Forelimb muscle (tissue), 1 donor: ENCODE measurements around the gene MYO1A. TPM values are rescaled to one million over a fixed set of nuclear protein-coding genes. Genes with fewer than 3 reads are reported as not detected.
"Not testable (repeated sequence)": the region's sequence is repeated elsewhere in the genome, so short reads cannot be mapped to it uniquely, and the experiment has no call there.

Source experiments
- DNase-seq: peaks from one replicate; pipeline ENCODE4 v3.0.0-alpha.2; 2013; ENCODE audit warnings: low read depth
- polyA plus RNA-seq: library from polyadenylated mRNA; unstranded; fragments of 120-200 nt; gene quantifications from one replicate; pipeline ENCODE4 v1.2.1, GENCODE V29; 2013; ENCODE audit not compliant: insufficient read length

MYO1A gene
- polyA plus RNA-seq, 1 donor, result 0.23 TPM

DNA sequence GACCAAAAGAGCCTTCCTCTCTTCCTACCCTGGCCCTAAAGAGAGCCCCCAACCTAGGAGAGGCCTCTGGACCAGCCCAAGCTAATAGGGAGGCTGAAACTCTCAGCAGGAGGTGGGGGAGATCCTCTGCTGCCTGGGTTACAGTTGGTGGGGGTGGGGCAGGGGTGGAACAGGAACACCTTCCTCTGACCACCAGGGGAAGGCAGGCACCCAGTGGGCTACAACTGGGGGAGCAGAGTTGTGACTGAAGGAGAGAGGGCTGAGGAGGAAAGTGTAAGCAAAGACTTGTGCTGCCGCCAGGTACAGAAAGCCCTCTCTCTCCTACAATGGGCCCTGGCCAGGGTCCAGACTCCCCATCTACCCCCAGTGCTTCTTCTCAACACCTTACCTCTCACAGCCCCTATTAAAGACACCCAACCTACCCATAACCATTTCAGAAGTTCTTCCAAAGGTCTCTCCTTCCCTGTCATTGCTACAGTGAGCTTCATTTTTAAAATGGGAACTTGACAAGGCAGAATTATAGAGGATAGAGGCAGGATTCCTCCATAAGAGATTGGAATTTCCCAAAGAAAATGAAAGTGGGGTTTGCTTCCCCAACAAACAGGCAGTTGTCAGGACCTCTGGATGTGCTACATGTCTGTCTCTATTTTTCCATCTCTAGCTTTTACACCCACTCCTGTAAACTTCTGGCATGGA is 1.4 kb downstream of the MYO1A start:
- DNase-seq, result no peak

DNA sequence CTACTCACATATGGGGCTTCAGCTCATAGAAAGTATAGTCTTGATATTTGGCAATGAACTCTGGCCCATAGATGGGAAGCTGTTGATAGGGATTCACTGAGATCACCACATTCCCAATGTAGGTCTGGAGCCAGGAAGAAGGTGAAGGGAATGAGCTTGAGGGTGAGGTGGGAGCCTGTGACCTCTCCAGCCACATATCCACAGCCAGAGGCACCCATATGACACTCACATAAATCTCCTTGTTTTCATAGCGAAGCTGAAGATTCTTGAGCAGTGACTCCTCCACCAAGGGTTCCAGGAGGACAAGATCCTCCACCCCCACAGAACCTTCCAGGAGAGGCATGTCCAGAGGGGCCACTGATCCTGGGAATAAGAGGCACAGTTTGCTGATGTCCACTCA is 1.9 kb downstream of the MYO1A start:
- no peak for DNase-seq

DNA sequence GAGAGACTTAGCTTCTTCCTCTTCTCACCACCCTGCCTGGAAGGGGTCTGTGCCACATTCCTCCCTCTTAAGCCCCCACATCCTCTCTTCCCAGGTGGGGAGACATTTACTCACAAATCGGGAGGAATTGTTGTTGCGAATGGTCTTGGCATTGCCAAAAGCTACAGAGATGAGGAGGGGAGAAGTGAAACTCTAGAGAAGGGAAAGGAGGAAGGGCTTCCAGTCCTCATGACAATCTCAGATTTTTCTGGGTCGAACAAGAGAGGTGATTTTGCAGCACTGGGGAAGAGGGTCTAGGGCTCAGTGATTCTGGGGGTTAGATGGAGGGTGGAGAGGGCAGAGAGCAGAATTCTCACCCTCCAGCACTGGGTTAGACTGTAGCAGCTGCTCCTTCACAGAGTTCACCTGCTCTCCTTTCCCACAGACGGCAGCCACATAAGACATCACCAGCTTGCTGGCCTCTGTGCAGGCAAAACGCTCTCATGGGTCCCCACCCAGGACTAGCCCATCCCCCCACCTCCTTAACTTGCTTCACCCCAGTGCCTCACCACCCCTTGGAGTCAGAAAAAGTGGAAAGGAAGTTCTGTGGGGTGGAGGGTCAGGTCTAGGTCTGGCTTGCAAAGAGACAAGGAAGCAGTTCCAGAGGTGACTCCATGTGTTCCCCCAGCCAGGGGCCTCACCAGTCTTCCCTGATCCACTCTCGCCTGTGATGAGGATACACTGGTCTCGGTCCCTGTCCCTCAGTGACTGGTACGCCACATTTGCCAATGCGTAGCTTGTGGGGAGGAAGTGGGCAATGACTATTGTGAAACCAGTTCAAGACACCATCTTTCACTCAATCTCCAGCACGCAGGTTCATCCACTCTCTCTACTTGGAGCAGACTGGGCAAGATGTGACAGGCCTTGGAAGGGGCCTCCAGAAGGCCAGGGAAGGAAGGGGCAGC is 2.7 kb downstream of the MYO1A start:
- no peak for DNase-seq

DNA sequence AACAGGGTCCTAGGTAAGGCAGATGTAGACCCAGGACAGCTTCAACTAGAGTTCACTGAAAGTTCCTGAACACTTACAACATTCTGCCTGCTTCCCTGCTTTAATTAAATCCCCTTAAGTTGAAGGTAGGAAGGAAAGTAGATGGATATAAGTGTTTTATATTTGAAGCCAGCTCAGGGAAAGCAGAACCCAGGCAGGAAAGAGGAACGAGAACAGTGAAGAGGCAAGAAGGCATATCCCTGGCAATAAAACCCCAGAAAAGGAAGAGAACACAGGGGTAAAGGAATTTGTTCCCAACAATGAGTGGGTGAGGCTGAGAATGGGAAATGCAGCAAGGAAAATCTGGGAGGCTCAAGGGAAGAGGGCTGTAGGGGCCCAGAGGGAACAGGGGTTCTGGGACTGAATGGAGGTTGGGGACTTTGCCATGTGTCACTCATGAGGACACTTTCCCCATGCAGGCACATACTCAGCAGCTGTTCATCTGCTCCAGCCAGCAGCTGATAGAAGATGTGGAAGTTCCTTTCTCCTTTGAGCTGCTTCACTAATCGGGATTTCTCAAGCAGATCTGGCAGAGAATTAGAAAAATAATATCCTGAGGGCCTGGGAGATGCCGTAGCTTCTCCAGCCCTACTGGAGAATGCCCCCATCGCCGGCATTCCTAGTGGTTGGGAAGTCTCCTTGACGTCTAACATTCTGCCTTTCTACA is 3.7 kb downstream of the MYO1A start:
- DNase-seq, result no peak

DNA sequence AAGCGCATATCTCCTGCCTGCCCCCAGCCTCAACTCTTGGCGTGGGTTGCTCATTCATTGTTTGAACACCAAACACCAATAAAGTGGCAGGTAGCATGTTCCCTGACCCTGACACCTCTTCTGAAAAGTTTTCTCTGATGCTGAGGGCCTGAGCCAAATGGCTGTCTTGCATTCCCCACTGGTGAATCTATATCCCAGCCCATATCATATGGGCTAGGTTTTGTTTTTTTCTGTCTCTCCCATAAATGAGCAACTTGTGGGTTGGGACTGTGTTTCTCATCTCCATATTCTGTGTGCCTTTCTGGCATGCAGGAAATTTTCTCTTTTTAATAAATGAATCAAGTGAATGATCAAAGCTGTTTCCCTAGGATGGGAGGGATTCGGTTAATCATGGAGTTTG is 5.0 kb downstream of the MYO1A start:
- DNase-seq, result no peak

DNA sequence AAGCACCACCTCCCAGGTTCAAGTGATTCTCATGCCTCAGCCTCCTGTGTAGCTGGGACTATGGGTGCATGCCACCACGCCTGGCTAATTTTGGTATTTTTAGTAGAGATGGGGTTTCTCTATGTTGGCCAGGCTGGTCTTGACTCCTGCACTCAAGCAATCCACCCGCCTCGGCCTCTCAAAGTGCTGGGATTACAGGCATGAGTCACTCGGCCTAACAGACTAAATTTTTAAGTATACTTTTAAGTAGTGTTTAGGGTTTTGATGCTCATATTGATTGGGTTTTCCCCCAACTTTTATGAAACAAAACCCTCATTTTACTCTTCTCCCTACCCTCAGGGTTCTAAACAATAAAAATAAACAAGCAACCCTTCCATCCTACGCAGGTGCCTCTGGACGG is 5.5 kb downstream of the MYO1A start:
- DNase-seq, result no peak

DNA sequence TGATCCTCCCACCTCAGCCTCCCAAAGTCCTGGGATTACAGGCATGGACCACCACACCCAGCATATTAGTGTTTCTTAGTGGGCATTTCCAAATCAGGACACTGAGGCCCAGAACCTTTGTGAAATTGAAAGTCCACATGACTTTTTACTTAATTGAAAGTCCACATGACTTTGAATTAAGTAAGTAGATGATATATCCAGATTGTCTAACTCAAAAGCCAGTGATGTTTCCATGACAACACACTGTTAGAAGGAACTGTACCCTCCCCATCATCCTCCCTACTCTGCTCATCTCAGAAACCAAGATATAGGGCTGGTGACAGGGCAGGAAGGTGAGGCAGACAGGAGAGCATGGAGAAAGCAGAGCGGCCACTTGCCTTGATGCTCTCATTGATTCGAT is 7.2 kb downstream of the MYO1A start:
- DNase-seq, result no peak

DNA sequence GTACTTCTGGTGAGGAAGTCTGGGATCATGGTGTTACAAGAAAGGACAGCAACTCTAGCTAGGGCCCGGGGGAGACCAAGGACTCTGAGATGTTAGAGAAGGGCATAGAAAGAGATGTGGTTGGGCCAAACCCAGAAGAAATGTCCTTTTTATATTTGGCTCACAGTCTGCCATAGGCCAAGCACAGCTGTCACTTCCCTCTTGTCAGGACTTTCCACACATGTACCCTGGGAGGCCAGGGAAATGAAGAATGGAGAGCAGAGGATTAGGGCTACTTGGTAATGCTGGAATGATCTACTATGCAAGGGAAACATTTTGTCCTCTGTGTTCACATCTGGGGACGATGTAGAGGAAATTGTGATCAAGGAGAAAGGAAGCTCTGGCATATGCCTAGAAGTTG is 9.2 kb downstream of the MYO1A start:
- no peak for DNase-seq

DNA sequence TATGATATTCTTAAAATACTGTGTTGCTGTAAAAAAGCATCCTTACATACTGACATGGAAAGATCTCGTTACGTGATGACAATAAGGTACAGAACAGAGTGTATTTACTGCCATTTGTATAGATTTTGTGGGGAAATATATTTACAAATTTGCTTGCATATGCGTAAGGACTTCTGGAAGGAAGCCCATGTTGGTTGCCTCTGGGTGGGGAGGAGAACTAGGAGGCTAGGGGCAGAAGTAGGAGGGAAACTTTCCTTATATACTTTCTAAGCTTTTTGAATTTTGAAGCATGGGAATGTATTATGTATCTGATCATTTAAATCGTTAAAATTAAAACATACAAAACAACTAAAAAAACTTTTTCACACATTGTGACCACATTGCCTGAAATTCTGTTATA is 9.7 kb downstream of the MYO1A start:
- DNase-seq, result no peak

DNA sequence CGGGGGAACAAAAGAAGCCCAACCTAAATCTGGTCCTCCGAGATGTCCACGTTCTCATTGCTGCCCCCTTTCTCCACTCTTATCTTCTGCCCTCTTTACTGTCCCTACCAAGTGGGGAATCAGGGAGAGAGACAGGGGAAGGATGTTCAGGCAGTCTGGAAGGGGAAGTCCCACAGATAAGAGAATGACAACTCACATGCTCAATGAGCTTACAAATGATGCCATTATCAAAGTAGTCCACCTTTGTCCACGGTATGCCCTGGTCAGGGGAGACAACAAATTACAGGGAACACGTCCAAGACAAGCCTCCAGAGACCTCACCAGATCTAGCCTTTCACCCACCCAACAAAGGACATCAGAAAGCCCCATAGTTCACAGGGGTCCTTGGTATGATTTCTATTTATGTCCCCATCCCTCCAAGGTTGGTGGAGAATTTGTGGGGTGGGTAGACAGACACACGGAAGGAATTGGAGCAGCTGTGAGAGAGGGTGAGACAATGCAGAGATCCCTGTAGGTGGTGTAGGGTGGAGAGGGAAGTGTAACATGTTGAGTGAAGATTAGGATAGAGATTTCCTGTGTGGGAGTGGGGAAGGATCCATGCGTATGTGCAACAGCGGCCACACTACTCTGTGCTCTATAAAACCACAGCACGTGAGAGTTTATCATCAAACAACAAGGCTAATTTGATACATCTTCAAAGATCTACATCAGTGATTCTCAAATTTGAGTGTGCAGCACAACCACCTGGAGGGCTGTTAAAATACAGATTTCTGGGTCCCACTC is 10.7 kb downstream of the MYO1A start:
- DNase-seq, result no peak

DNA sequence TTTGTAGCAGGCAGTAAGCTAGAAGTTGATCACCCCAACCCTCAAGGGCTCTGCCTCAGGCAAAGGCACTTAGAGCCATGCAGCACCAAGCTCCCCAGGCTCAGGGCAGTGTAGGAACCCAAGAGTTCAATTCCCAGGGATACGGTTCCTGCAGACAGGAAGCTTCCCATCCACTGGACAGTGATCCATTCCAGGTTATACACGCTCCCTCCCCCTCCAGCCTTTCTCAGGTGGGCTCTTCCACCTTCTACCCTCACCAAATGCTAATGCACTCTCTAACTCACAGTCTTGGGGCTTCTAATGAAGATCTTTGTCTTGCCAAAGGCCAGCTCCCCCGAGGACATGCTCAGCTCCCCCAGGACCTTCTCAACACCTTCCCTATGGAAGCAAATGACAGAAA is 12.7 kb downstream of the MYO1A start:
- no peak for DNase-seq

DNA sequence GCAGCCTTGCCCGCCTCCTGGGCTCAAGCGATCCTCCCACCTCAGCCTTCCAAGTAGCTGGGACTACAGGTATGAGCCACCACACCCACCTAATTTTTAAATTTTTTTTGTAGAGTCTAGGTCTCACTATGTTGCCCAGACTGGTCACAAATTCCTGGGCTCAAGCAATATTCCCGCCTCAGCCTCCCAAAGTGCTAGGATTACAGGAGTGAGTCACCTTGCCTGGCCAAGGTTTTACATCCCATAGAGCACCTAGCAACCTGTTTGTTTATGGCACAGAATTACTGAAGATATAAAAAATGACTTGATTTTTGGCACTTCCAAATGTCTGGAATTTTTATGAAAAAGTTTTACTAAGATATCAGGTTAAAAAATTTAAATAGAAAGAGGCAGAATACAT is 16.5 kb downstream of the MYO1A start:
- DNase-seq, result no peak

DNA sequence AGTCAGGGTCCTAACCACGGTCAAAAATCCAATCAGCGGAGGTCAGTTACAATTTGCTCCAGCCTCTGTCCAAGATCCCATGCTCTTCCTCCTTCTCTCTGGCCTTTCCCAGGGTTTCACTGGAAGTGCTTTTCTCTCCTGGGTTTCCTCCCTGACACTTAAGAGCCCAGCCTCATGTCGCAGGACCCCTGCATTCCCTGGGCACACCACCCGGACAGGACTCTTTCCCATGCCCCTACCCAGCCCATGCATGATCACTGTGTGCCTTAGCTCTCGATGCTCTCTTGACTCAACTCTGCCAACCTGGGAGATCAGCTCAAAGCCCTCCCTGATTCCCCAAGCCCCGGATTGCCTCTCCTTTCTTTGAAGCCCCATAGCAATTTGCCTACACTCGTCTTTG is 18.1 kb downstream of the MYO1A start:
- no peak for DNase-seq

DNA sequence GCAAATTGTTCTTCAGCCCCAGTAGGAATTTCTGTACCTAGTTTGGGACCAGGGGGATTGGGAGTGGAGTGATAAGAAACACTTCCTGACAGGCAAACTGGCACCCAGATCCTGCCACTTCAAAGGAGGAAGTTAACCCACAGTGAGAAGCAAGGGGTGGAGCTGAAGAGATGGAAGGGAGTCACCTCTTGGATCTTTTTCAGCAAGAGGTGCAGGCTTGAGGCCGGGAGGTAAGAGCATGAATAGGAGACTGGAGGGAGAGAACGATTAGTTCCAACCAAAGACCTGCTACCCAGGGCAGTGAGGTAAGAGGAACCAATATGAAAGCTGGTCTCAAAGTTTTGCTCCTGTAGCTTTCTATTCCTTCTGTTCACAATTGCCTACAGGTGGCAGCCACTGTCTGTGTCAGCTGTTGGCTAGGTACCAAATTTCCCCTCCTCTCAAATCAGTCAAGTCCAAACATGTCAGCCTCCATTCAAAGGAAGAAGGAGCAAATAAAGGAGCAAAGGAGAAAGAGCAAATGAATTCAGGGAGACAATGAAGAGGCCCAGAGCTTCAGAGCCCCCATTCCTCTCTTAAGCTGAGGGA is 18.7 kb downstream of the MYO1A start:
- no peak for DNase-seq

DNA sequence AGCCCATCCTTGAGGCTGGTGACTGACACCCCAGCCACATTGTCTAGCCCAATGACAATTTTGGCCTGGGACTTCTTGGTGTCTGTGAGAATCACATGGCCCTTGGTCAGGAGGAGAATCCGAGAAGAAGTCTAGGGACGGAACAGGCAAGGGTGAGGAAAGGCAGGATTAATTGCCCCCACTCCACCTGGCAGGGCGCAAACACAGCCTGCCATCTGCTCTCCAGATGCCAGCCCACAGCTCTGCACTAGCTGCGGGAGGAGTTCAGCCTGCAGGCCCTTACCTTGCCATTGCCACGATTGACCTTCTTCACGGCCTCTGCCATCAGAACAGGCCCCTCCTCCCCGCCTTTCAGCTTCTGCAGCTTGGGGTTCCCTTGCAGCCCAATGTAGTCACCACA is 20.5 kb downstream of the MYO1A start:
- no peak for DNase-seq

DNA sequence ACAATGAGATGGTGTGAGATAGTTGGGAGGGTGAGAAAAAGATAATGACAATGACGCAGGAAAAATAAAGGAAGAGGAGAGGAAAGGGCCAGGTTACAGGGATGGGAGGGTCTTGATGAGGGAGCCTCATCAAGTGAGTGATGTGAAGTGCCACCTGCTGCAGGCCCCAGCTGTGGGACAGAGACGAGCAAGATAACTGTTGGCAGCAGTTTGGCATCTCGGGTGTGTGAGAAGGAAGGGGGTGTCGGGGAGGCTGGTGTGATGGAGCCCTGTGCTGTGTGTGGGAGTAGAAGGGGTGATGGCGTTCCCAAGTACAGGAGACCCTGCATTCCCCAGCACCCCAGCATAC is 22.1 kb downstream of the MYO1A start:
- no peak for DNase-seq

DNA sequence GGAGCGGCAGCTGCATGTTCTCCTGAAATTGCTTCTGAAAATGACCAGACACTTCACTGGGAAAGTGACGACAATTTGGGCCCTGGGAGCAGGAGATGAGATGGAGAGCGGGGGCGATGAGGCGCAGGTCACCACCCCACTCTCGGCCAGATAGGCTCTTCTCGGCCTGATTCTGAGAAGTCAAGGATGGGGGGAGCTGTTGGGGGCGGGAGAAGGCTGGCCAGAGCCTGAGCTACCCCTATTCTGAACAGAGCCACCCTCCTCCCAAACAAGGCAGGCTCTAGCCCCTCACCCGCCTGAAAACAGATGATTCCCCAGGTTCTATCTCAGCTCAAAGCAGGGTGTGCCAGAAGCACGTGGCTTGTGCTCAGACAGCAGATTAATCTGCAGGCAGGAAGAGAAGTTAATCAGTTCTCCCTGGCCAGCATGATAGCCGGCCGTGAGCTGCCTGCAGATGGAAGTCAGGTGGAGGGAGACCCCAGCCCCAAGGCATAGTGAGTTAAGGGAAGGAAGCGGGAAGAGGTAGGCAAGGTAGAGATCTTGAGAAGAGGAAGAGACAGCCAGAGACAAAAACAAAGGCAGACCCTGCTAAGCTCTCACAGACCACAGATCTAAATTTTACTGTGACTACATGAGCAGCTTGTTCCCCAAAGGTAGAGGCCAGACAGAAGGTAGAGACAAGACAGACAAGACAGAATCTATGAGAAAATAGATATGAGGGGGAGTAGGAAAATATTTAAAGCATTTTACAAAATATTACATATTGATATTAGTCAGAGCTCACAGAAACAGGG is 22.7 kb downstream of the MYO1A start:
- no peak for DNase-seq

DNA sequence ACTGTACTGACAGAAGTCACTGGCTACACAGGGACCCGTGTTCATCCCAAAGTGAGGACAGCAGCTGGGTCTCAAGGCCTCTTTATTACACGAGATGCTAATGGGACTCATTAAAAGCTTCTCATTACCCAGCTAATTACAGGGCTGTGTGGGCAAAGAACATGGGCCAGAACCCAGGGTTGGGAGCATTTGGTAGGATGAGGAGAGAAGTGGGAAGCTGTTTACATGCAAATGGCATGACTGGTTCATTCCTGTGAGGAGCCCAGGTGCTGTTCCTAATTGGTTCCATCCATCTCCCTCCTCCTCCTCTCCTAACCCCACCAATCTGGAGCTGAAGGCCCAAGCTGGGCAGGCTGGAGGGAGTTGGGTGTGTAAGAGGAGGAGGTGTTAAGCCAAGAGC is 24.7 kb downstream of the MYO1A start:
- DNase-seq, result no peak

DNA sequence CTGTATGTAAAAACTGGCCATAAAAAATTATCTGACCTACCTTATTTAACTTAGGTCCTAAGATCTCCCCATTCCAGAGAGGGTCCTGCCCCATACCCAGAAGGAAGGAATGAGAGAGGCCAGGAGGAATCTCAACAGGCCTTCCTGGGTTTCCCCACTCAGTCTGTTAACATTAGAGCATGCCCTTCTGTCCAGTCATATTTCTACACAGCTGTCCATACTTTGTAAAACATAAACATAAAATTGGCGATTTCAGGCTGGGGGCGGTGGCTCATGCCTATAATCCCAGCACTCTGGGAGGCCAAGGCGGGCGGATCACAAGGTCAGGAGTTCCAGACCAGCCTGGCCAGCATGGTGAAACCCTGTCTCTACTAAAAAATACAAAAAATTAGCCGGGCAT is 27.6 kb downstream of the MYO1A start:
- not testable (repeated sequence) for DNase-seq

DNA sequence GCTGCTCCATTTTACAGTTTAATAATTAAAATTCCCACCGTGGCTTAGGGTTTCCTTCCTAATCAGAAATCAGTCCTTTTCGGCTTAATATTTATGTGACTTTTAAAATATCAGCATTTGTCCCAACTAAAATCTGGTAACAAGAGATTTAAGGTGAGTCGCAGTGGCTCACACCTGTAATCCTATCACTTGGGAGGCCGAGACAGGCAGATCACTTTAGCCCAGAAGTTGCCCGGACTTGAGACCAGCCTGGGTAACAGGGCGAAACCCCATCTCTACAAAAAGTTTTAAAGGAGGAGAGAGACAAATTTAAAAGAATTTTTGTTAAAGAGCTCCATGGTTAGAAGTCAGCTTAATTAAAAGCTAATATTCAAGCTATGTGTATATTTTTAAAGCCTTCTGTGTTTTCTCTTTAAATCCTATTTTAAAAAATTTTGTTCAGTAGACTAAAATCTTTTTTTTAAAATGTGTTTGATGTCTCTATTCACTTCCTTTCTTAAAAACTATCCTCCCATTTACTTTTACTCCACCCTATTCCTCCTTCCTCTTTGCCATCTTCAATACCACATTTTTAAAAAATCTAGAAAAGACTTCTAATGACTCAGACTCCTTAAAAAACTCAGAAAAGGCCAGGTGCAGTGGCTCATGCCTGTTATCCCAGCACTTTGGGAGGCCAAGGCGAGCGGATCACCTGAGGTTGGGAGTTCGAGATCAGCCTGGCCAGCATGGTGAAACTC is 29.8 kb downstream of the MYO1A start:
- DNase-seq, result no peak
